NCI-H526 treated with DMSO at 0.1 percent for 48 hours (cell line): ENCODE data around the gene OSBP.
"Not testable (repeated sequence)": the region's sequence is repeated elsewhere in the genome, so short reads cannot be mapped to it uniquely, and the experiment has no call there.

Source experiments
- DNase-seq: peaks from one replicate; lab custom pipeline; 2025; lab: John Stamatoyannopoulos, UW

Gene OSBP

GRCh38 chr11:59553323-59553722 is 62.3 kb downstream of the OSBP start:
- DNase-seq, result no peak

GRCh38 chr11:59552844-59553243 is 62.7 kb downstream of the OSBP start:
- no peak for DNase-seq

GRCh38 chr11:59551659-59552521 is 63.7 kb downstream of the OSBP start:
- no peak for DNase-seq

- peak; percentile 92 for DNase-seq
Measured at GRCh38 chr11:59550842-59551658, 64.5 kb downstream of the OSBP start.

- peak; percentile 95 for DNase-seq
Measured at GRCh38 chr11:59550368-59550841, 65.2 kb downstream of the OSBP start.

- no peak for DNase-seq
Measured at GRCh38 chr11:59548309-59548656, 67.3 kb downstream of the OSBP start.

- DNase-seq, result not testable (repeated sequence)
Measured at GRCh38 chr11:59547605-59548308, 67.8 kb downstream of the OSBP start.

- no peak for DNase-seq
Measured at GRCh38 chr11:59545179-59546020, 70.2 kb downstream of the OSBP start.

GRCh38 chr11:59544869-59545178 is 70.8 kb downstream of the OSBP start:
- DNase-seq, result no peak

- DNase-seq, result not testable (repeated sequence)
Measured at GRCh38 chr11:59543713-59544112, 71.9 kb downstream of the OSBP start.

GRCh38 chr11:59542142-59542810 is 73.3 kb downstream of the OSBP start:
- DNase-seq, result no peak

- DNase-seq, result no peak
Measured at GRCh38 chr11:59534676-59535075, 80.9 kb downstream of the OSBP start.

- no peak for DNase-seq
Measured at GRCh38 chr11:59532620-59533019, 83.0 kb downstream of the OSBP start.

- DNase-seq, result no peak
Measured at GRCh38 chr11:59528711-59529110, 86.9 kb downstream of the OSBP start.
